Activated CD8-positive, alpha-beta T cell treated with anti-CD3 and anti-CD28 coated beads for 36 hours (primary cell): ENCODE data around the gene JMJD8. TPM values are rescaled to one million over a fixed set of nuclear protein-coding genes. Genes with fewer than 3 reads are reported as not detected.
A peak's percentile ranks its signal among the peaks of the same experiment; 100 is the strongest.

Experiments used
- ATAC-seq: fragments of 200-7000 bp; cut with Tn5 transposase; one replicate; pipeline ENCODE4 v1.10.0; 2021; ENCODE audit warnings: mild to moderate bottlenecking, moderate library complexity
- CTCF ChIA-PET: fragments of 350-600 bp; sonication (Branson Sonifier 250); formaldehyde crosslinking; loops from one replicate; lab custom pipeline; 2021; ENCODE audit warnings: antibody characterized with exemption; lab: Charles Lee
- POLR2A ChIA-PET: fragments of 350-600 bp; sonication (Branson Sonifier 250); formaldehyde crosslinking; loops from one replicate; lab custom pipeline; 2021; ENCODE audit warnings: antibody characterized with exemption; lab: Charles Lee
- DNase-seq: peaks from one replicate; pipeline ENCODE4 v3.0.0-alpha.2; 2020
- H3K27ac Mint-ChIP-seq: one replicate; pipeline ENCODE4 v1.8.0; 2021; ENCODE audit warnings: mild to moderate bottlenecking, mixed read lengths
- H3K27me3 Mint-ChIP-seq: one replicate; pipeline ENCODE4 v1.8.0; 2021; ENCODE audit warnings: mixed read lengths
- H3K36me3 Mint-ChIP-seq: one replicate; pipeline ENCODE4 v1.8.0; 2021; ENCODE audit warnings: low read depth, mixed read lengths
- H3K4me1 Mint-ChIP-seq: one replicate; pipeline ENCODE4 v1.8.0; 2021; ENCODE audit warnings: low read depth, mixed read lengths
- H3K4me3 Mint-ChIP-seq: one replicate; pipeline ENCODE4 v1.8.0; 2021; ENCODE audit warnings: mild to moderate bottlenecking, moderate library complexity, mixed read lengths
- H3K9me3 Mint-ChIP-seq: one replicate; pipeline ENCODE4 v1.8.0; 2021; ENCODE audit warnings: mixed read lengths
- CTCF ChIP-seq: fragments of 200-600 bp; IDR thresholded peaks from one replicate; pipeline ENCODE4 v1.8.0; 2022; ENCODE audit warnings: antibody characterized with exemption, mild to moderate bottlenecking
- intact Hi-C: fragments of 100-400 bp; cut with micrococcal nuclease; formaldehyde crosslinking; loops from one replicate; pipeline ENCODE4 v1.10.0; 2022
- total RNA-seq, 2 experiments: library from RNA; stranded (reverse); gene quantifications; one replicate each; pipeline ENCODE4 v1.2.3, GENCODE V29; 2021

Gene JMJD8
- total RNA-seq, 2 experiments from 2014 or later, result 26.2 to 28.7 TPM

- intact Hi-C loops, result no loop called here
- DNase-seq (no peak), ATAC-seq (no peak)
- Mint-ChIP-seq H3K27me3 (peaks cover 53% of the 10 kb centered on the region), H3K36me3 (no peaks in the 10 kb centered on the region), H3K4me1 (peaks cover 4% of the 10 kb centered on the region), H3K9me3 (no peaks in the 10 kb centered on the region), H3K4me3 (no peak overlapping the region), H3K27ac (no peak overlapping the region)
- CTCF ChIA-PET, result interaction anchor here (0.9 to 2.1 kb wide), 7 partner anchors 9 to 81 kb away, joined by 3 to 13 read pairs (median 3); partner anchors contain the start of gene METRN
- no peak for TF ChIP-seq CTCF
- POLR2A ChIA-PET, result interaction anchor here (1.0 to 1.2 kb wide), 2 partner anchors 9 to 99 kb away, joined by 3 to 5 read pairs; no protein-coding TSS in a partner anchor
Observed at GRCh38 chr16:704047-704446, 19.9 kb upstream of the JMJD8 start.

GRCh38 chr16:703406-703805 is 19.3 kb upstream of the JMJD8 start:
- Mint-ChIP-seq H3K27ac (no peak overlapping the region), H3K4me3 (no peak overlapping the region), H3K36me3 (no peaks in the 10 kb centered on the region), H3K27me3 (peaks cover 48% of the 10 kb centered on the region), H3K4me1 (peaks cover 4% of the 10 kb centered on the region), H3K9me3 (no peaks in the 10 kb centered on the region)
- ChIA-PET CTCF (interaction anchor here (1.0 to 2.1 kb wide), 7 partner anchors 9 to 82 kb away, joined by 3 to 13 read pairs (median 3); partner anchors contain the start of gene METRN), POLR2A (interaction anchor here (1.0 to 1.2 kb wide), 2 partner anchors 8 to 100 kb away, joined by 3 to 5 read pairs; no protein-coding TSS in a partner anchor)
- DNase-seq, result no peak
- ATAC-seq, result no peak
- intact Hi-C loops, result no loop called here
- no peak for TF ChIP-seq CTCF

GRCh38 chr16:702341-702740 is 18.2 kb upstream of the JMJD8 start:
- Mint-ChIP-seq H3K4me3 (no peak overlapping the region), H3K27me3 (peaks cover 39% of the 10 kb centered on the region), H3K9me3 (no peaks in the 10 kb centered on the region), H3K36me3 (no peaks in the 10 kb centered on the region), H3K27ac (no peak overlapping the region), H3K4me1 (peaks cover 4% of the 10 kb centered on the region)
- TF ChIP-seq CTCF, result no peak
- ATAC-seq (no peak), DNase-seq (no peak)
- POLR2A ChIA-PET, result interaction anchor here (0.9 to 1.5 kb wide), 3 partner anchors 8 to 85 kb away, joined by 3 to 6 read pairs (median 4); partner anchors contain the start of gene ANTKMT
- intact Hi-C loops, result no loop called here
- CTCF ChIA-PET, result interaction anchor here (1.2 to 2.1 kb wide), 4 partner anchors 10 to 83 kb away, joined by 3 to 13 read pairs (median 6); partner anchors contain the start of gene METRN

GRCh38 chr16:700684-701584 is 16.8 kb upstream of the JMJD8 start:
- no peak for TF ChIP-seq CTCF
- DNase-seq (peak; percentile 42), ATAC-seq (peak; percentile 71)
- H3K36me3 Mint-ChIP-seq, result no peaks in the 10 kb centered on the region
- no peak overlapping the region for H3K4me3 Mint-ChIP-seq
- intact Hi-C loops, result no loop called here
- H3K27me3 Mint-ChIP-seq, result peaks cover 28% of the 10 kb centered on the region
- POLR2A ChIA-PET, result interaction anchor here (0.9 to 2.6 kb wide), 6 partner anchors 10 to 106 kb away, joined by 3 to 7 read pairs (median 4); partner anchors contain the start of genes ANTKMT, CHTF18, RPUSD1 and WDR24
- peaks cover 7% of the 10 kb centered on the region for H3K4me1 Mint-ChIP-seq
- H3K27ac Mint-ChIP-seq, result no peak overlapping the region
- H3K9me3 Mint-ChIP-seq, result no peaks in the 10 kb centered on the region
- CTCF ChIA-PET, result interaction anchor here (1.6 kb wide), 1 partner anchor 11 kb away, joined by 6 read pairs; no protein-coding TSS in a partner anchor
